GM23338 (cell line): ENCODE data around the gene MAGI1.

Experiments used
- EZH2 ChIP-seq: fragments of 200-600 bp; sonication (generic); IDR thresholded peaks from one replicate; pipeline ENCODE4 v1.8.0; 2017; ENCODE audit warnings: antibody characterized with exemption, mild to moderate bottlenecking, low read depth; ENCODE audit not compliant: unreplicated experiment
- TF ChIP-seq, protein P1 (sequence below), 2 experiments: fragments of 200-600 bp in 1 of 2; sonication (generic) in 1 of 2; conservative IDR thresholded peaks; 2 replicates each; pipeline versions ENCODE4 v1.5.1 to v1.6.1; 2016 to 2017; ENCODE audit warnings: antibody characterized with exemption in 2 of 2, low read depth in 2 of 2, mild to moderate bottlenecking in 2 of 2, moderate library complexity in 1 of 2

DNA sequence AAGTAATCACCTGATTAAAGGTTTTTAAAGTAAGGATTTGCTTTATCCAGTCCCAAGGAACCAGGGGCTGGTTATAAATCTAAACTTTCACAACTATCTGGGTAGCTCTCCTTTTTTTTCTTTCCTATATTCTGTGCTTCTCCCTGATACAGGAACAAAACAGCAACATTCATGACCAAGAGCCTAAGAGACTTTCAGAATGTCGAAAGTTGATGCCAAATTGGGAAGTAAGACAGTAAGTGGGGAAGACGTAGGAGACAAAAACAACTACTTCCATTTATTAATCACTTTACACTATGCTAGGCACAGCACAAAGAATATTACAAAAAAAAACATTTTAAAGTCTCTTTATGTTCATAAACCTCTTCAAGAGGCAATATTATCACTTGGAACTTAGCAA is 211.6 kb downstream of the MAGI1 start:
- TF ChIP-seq EZH2 = no peak
- TF ChIP-seq, protein P1, sequence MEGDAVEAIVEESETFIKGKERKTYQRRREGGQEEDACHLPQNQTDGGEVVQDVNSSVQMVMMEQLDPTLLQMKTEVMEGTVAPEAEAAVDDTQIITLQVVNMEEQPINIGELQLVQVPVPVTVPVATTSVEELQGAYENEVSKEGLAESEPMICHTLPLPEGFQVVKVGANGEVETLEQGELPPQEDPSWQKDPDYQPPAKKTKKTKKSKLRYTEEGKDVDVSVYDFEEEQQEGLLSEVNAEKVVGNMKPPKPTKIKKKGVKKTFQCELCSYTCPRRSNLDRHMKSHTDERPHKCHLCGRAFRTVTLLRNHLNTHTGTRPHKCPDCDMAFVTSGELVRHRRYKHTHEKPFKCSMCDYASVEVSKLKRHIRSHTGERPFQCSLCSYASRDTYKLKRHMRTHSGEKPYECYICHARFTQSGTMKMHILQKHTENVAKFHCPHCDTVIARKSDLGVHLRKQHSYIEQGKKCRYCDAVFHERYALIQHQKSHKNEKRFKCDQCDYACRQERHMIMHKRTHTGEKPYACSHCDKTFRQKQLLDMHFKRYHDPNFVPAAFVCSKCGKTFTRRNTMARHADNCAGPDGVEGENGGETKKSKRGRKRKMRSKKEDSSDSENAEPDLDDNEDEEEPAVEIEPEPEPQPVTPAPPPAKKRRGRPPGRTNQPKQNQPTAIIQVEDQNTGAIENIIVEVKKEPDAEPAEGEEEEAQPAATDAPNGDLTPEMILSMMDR (conservative IDR thresholded peaks at IDR 0.05; ENCODE audit: low read depth in 2 of 2) = no peak
